Natural killer cell (primary cell): ENCODE results near the gene SETBP1. TPM values are rescaled to one million over a fixed set of nuclear protein-coding genes. Genes with fewer than 3 reads are reported as not detected.

Experiments
- ATAC-seq, 3 donors: fragments of 150-1000 bp in 2 of 3; fragments of 200-7000 bp in 1 of 3; cut with Tn5 transposase; 1 replicate in 1 of 3; 2 replicates in 2 of 3; pipeline ENCODE4 v1.10.0; 2021; ENCODE audit warnings: mild to moderate bottlenecking in 2 of 3, moderate library complexity in 2 of 3
- DNase-seq, 2 donors: peaks; one replicate each; pipeline versions ENCODE4 v3.0.0 to v3.0.0-alpha.2; 2013 to 2021; ENCODE audit warnings: mixed read lengths in 1 of 2
- H3K27ac ChIP-seq: one replicate; pipeline ENCODE4 v1.5.1; 2013; ENCODE audit warnings: mild to moderate bottlenecking, low read length
- H3K27me3 ChIP-seq: one replicate; pipeline ENCODE4 v1.6.1; 2013; ENCODE audit warnings: low read length; ENCODE audit not compliant: control insufficient read depth, insufficient read depth
- H3K36me3 ChIP-seq: one replicate; pipeline ENCODE4 v1.6.1; 2013; ENCODE audit warnings: low read length; ENCODE audit not compliant: control insufficient read depth, insufficient read depth
- H3K4me1 ChIP-seq: one replicate; pipeline ENCODE4 v1.6.1; 2013; ENCODE audit warnings: low read length; ENCODE audit not compliant: control insufficient read depth, insufficient read depth
- H3K4me3 ChIP-seq: one replicate; pipeline ENCODE4 v1.5.1; 2013; ENCODE audit warnings: low read length
- H3K9me3 ChIP-seq: one replicate; pipeline ENCODE4 v1.6.1; 2013; ENCODE audit warnings: low read length; ENCODE audit not compliant: control insufficient read depth, insufficient read depth
- H3K27ac Mint-ChIP-seq, 2 donors: one replicate each; pipeline ENCODE4 v1.8.0; 2022; ENCODE audit warnings: mild to moderate bottlenecking in 2 of 2, mixed read lengths in 2 of 2, moderate library complexity in 1 of 2
- H3K27me3 Mint-ChIP-seq, 2 donors: one replicate each; pipeline ENCODE4 v1.8.0; 2022; ENCODE audit warnings: low read depth in 2 of 2, mixed read lengths in 2 of 2
- H3K36me3 Mint-ChIP-seq: one replicate; pipeline ENCODE4 v1.8.0; 2022; ENCODE audit warnings: mixed read lengths
- H3K4me1 Mint-ChIP-seq, 2 donors: one replicate each; pipeline ENCODE4 v1.8.0; 2022; ENCODE audit warnings: mixed read lengths in 2 of 2
- H3K4me3 Mint-ChIP-seq: one replicate; pipeline ENCODE4 v1.8.0; 2022; ENCODE audit warnings: mild to moderate bottlenecking, moderate library complexity, mixed read lengths
- H3K9me3 Mint-ChIP-seq, 2 donors: one replicate each; pipeline ENCODE4 v1.8.0; 2022; ENCODE audit warnings: mixed read lengths in 2 of 2
- CTCF ChIP-seq: fragments of 200-600 bp; IDR thresholded peaks from one replicate; pipeline ENCODE4 v1.8.0; 2022; ENCODE audit warnings: antibody characterized with exemption
- WGBS: methylation state at CpG from one replicate; pipeline ENCODE4 v1.1.7; 2013; ENCODE audit warnings: missing lambda C conversion rate; ENCODE audit not compliant: insufficient coverage; 5-methylcytosine and 5-hydroxymethylcytosine counted together
- intact Hi-C: fragments of 100-400 bp; cut with micrococcal nuclease; formaldehyde crosslinking; loops from one replicate; pipeline ENCODE4 v1.14.2; 2022
- total RNA-seq, 4 donors: library from RNA; stranded (reverse); fragments of 120-200 nt in 1 of 4; gene quantifications; one replicate each; pipeline versions ENCODE4 v1.2.3 to v1.2.4, GENCODE V29; 2013 to 2022

The SETBP1 gene
- total RNA-seq, 3 donors from 2014 or later (not counting 1 experiment from before 2014, with no cell fraction given), result 36.0 to 46.6 (median 41.2) TPM

- no peak for TF ChIP-seq CTCF
- Mint-ChIP-seq H3K4me3 (peak overlapping the region; percentile 67), H3K4me1 (peaks cover 68 to 75% of the 10 kb centered on the region in 2 donors), H3K36me3 (no peaks in the 10 kb centered on the region), H3K27ac (peak overlapping the region; percentile 57 to 76), H3K27me3 (peaks cover 0 to 2% of the 10 kb centered on the region in 2 donors), H3K9me3 (no peaks in the 10 kb centered on the region)
- 8% methylated on average over 8 of the region's 8 CpGs for WGBS
- Histone ChIP-seq H3K27me3 (no peaks in the 10 kb centered on the region), H3K9me3 (no peaks in the 10 kb centered on the region), H3K27ac (peak overlapping the region; percentile 69), H3K36me3 (no peaks in the 10 kb centered on the region), H3K4me3 (no peak overlapping the region), H3K4me1 (peaks cover 33% of the 10 kb centered on the region)
- ATAC-seq (peak; percentile 94 to 97 (median 94)), DNase-seq (peak; percentile 70 to 73)
- intact Hi-C loops, result loop anchor here (5.0 kb wide), 5 partner anchors 48 to 332 kb away; partner anchors contain the start of gene SETBP1
These were observed 158.4 kb downstream of the SETBP1 start for GRCh38 chr18:44838971-44839666.

GRCh38 chr18:44840058-44840790 lies 159.5 kb downstream of the SETBP1 start:
- Mint-ChIP-seq H3K9me3 (no peaks in the 10 kb centered on the region), H3K27me3 (peaks cover 0 to 2% of the 10 kb centered on the region in 2 donors), H3K4me1 (peaks cover 68 to 75% of the 10 kb centered on the region in 2 donors), H3K27ac (peak overlapping the region in 1 of 2 donors; percentile 76), H3K4me3 (no peak overlapping the region), H3K36me3 (no peaks in the 10 kb centered on the region)
- Histone ChIP-seq H3K4me1 (peaks cover 33% of the 10 kb centered on the region), H3K4me3 (no peak overlapping the region), H3K27me3 (no peaks in the 10 kb centered on the region), H3K27ac (no peak overlapping the region), H3K36me3 (no peaks in the 10 kb centered on the region), H3K9me3 (no peaks in the 10 kb centered on the region)
- TF ChIP-seq CTCF, result no peak
- DNase-seq (no peak), ATAC-seq (no peak)
- intact Hi-C loops, result no loop called here
- 91% methylated on average over 4 of the region's 5 CpGs for WGBS

- intact Hi-C loops, result no loop called here
- H3K27me3 Mint-ChIP-seq, result peaks cover 0 to 2% of the 10 kb centered on the region in 2 donors
- Histone ChIP-seq H3K4me3 (no peak overlapping the region), H3K27me3 (no peaks in the 10 kb centered on the region), H3K9me3 (no peaks in the 10 kb centered on the region), H3K4me1 (peaks cover 33% of the 10 kb centered on the region), H3K27ac (no peak overlapping the region), H3K36me3 (no peaks in the 10 kb centered on the region)
- no peak overlapping the region for H3K4me3 Mint-ChIP-seq
- H3K27ac Mint-ChIP-seq, result peak overlapping the region in 1 of 2 donors; percentile 83
- no peak for DNase-seq
- no peak for ATAC-seq
- peaks cover 72 to 82% of the 10 kb centered on the region in 2 donors for H3K4me1 Mint-ChIP-seq
- 95% methylated on average over 4 of the region's 4 CpGs for WGBS
- H3K9me3 Mint-ChIP-seq, result no peaks in the 10 kb centered on the region
- no peaks in the 10 kb centered on the region for H3K36me3 Mint-ChIP-seq
- TF ChIP-seq CTCF, result no peak
These were observed 160.5 kb downstream of the SETBP1 start for GRCh38 chr18:44841221-44841620.
